GM21529 (cell line): ENCODE data around the gene RNF138.
"Not testable (repeated sequence)": the region's sequence is repeated elsewhere in the genome, so short reads cannot be mapped to it uniquely, and the experiment has no call there.

Experiments used
- ATAC-seq: cut with Tn5 transposase; IDR thresholded peaks from one replicate; pipeline ENCODE4 v1.9.1; 2021; ENCODE audit not compliant: unreplicated experiment

RNF138 gene

DNA sequence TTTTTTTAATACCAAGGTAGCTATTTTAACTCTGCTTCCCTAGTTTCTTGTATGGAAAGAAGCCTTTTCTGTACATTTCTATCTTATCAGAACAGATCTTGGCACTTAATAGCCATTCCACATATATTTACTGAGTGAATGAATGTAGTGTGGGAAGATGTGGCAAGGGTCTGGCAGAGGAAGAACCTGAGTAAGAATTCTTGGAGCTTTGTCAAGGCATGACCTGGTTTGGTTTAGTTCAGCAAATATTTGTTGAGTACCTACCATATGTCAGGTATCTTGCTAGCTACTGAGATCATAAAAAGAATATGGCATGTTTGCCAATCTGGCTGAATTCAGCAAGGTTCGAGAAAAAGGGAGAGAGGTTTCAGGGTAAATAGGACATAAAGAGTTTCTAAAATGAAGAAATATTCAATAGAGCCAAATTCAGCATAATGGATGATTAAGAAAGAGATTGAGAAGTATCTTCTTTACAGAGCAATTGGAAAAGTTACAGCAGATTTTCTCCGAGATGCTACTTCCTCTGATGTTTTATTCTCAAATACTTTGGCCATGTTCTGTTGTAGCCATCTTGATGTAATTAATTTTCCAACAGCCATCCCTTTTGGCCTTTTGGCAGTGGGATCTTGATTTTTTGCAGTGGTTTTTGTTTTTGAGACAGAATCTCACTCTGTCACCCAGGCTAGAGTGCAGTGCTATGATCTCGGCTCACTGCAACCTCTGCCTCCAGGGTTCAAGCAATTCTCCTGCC, 76.5 kb downstream of the RNF138 start:
- no peak for ATAC-seq

DNA sequence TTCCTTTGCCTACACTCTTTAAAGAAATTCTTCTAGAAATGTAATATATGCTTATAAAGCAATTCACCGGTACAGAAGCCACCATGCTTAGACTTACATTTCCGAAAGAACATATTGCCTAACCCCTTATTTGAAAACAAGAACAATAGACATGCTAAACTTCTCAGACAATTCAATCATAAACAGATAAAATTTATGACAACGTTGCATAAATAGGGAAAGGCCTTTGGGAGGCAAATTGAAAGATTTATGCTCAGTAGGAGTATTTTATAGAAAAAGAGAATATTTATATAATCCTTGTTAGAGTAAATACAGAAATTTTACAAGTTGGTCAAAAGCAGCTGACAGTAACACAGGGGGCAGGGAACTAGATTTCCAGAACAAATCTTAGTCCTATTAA, 82.0 kb downstream of the RNF138 start:
- no peak for ATAC-seq

- ATAC-seq: no peak
These were observed 83.0 kb downstream of the RNF138 start for GRCh38 chr18:32174719-32175118.

DNA sequence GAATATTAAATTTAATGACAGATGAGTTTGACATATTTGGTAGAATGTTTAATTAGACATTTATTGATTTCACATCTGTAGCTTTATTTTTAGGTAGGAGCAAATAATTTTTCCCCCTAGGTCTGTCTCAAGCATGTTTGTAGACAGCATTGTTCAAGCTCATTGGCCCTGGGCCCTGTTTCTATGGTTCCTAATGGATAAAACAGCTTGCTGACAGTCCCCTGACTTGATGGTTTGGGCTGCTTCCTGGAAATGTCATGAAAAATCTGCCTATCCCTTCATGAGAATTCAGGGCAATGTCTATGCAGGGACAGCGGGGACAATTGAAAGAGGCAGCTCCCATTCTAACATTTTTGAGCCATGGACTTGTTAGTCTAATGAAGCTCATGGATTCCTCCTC, 83.6 kb downstream of the RNF138 start:
- no peak for ATAC-seq

GRCh38 chr18:32176745-32177144, 85.1 kb downstream of the RNF138 start:
- ATAC-seq: not testable (repeated sequence)

- no peak for ATAC-seq
These were observed 85.9 kb downstream of the RNF138 start for GRCh38 chr18:32177530-32177929.
